ENCODE measurements around the gene TMEM270. TPM values are rescaled to one million over a fixed set of nuclear protein-coding genes. Genes with fewer than 3 reads are reported as not detected.

The TMEM270 gene
- total and polyA plus RNA-seq, 7 donors = 0.39 TPM; not detected in 6

GRCh38 chr7:73856941-73857340 lies 4.0 kb upstream of the TMEM270 start:
- DNase-seq = no peak
- WGBS, 2 donors = 69 to 76% methylated on average over 3 of the region's 3 CpGs
- Histone ChIP-seq H3K4me1 (peaks cover 0 to 12% (median 5%) of the 10 kb centered on the region in 4 donors), H3K4me3 (no peak overlapping the region), H3K36me3 (no peaks in the 10 kb centered on the region), H3K27me3 (no peaks in the 10 kb centered on the region), H3K27ac (no peak overlapping the region), H3K9me3 (no peaks in the 10 kb centered on the region)
- TF ChIP-seq POLR2AphosphoS5 (IDR thresholded peaks at IDR 0.05) (no peak), CTCF (IDR thresholded peaks at IDR 0.05) (no peak), POLR2A (IDR thresholded peaks at IDR 0.05) (no peak), EP300 (IDR thresholded peaks at IDR 0.05) (no peak)
- intact Hi-C loops (cut with DNase I) = loop anchor here (5.0 kb wide), 1 partner anchor 250 kb away; no protein-coding TSS in a partner anchor

- Histone ChIP-seq H3K36me3 (no peaks in the 10 kb centered on the region), H3K4me1 (peaks cover 0 to 8% (median 5%) of the 10 kb centered on the region in 4 donors), H3K27me3 (no peaks in the 10 kb centered on the region), H3K9me3 (no peaks in the 10 kb centered on the region), H3K4me3 (no peak overlapping the region), H3K27ac (no peak overlapping the region)
- DNase-seq = no peak
- TF ChIP-seq EP300 (IDR thresholded peaks at IDR 0.05) (no peak), POLR2A (IDR thresholded peaks at IDR 0.05) (no peak), CTCF (IDR thresholded peaks at IDR 0.05) (no peak), POLR2AphosphoS5 (IDR thresholded peaks at IDR 0.05) (no peak)
- intact Hi-C loops (cut with DNase I) = loop anchor here (5.0 kb wide), 1 partner anchor 252 kb away; no protein-coding TSS in a partner anchor
- WGBS, 2 donors = 72 to 75% methylated on average over 2 of the region's 2 CpGs
These were observed 2.2 kb upstream of the TMEM270 start for GRCh38 chr7:73858807-73859206.

- intact Hi-C loops (cut with DNase I) = loop anchor here (10.0 kb wide), 1 partner anchor 303 kb away; no protein-coding TSS in a partner anchor
- no peaks in the 10 kb centered on the region for H3K36me3 ChIP-seq
- H3K27me3 ChIP-seq = no peaks in the 10 kb centered on the region
- no peak overlapping the region for H3K27ac ChIP-seq
- H3K4me1 ChIP-seq = no peaks in the 10 kb centered on the region
- DNase-seq = no peak
- H3K9me3 ChIP-seq = no peaks in the 10 kb centered on the region
- TF ChIP-seq POLR2A (IDR thresholded peaks at IDR 0.05) = no peak
- TF ChIP-seq EP300 (IDR thresholded peaks at IDR 0.05) = no peak
- no peak for TF ChIP-seq POLR2AphosphoS5 (IDR thresholded peaks at IDR 0.05)
- no peak for TF ChIP-seq CTCF (IDR thresholded peaks at IDR 0.05)
- WGBS, 2 donors = 93 to 97% methylated on average over 12 of the region's 12 CpGs
- no peak overlapping the region for H3K4me3 ChIP-seq
These were observed 346 bp downstream of the TMEM270 start for GRCh38 chr7:73861305-73861704.

- H3K36me3 ChIP-seq = no peaks in the 10 kb centered on the region
- WGBS, 2 donors = 76 to 82% methylated on average over 8 of the region's 8 CpGs
- H3K27ac ChIP-seq = no peak overlapping the region
- intact Hi-C loops (cut with DNase I) = loop anchor here (10.0 kb wide), 1 partner anchor 300 kb away; no protein-coding TSS in a partner anchor
- peaks cover 0 to 18% (median 16%) of the 10 kb centered on the region in 4 donors for H3K4me1 ChIP-seq
- no peaks in the 10 kb centered on the region for H3K27me3 ChIP-seq
- DNase-seq = no peak
- no peak overlapping the region for H3K4me3 ChIP-seq
- TF ChIP-seq POLR2A (IDR thresholded peaks at IDR 0.05) = no peak
- no peak for TF ChIP-seq POLR2AphosphoS5 (IDR thresholded peaks at IDR 0.05)
- TF ChIP-seq CTCF (IDR thresholded peaks at IDR 0.05) = no peak
- TF ChIP-seq EP300 (IDR thresholded peaks at IDR 0.05) = no peak
- H3K9me3 ChIP-seq = no peaks in the 10 kb centered on the region
These were observed 4.2 kb downstream of the TMEM270 start for GRCh38 chr7:73864981-73865711.

Data from sigmoid colon (tissue), 7 donors.